ENCODE results near the gene CA10.

The CA10 gene

DNA sequence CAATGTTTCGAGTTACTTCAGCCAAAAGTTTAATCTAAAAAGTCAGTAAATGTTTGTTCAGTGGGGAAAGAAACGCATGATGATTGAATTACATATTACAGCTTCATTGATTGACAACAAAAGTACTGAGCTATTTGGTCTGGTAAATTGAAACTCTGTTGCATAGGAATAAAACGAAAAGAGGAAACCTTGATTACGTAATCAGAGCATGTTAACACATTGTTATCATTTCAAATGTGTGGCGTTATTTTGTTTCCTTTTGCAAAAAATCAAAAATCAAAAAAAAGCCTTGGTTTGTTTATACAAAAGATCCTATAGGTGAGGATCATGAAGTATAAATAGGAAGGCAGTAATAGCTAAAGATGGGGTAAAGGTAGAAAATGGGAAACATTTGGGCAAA lies 19.5 kb upstream of the CA10 start:
- H3K9ac ChIP-seq (ENCODE audit: low read length) = no peak overlapping the region
- H3K9me2 ChIP-seq (replicated peaks; ENCODE audit: insufficient read depth, low read length) = no peaks in the 10 kb centered on the region
- H3K36me3 ChIP-seq (ENCODE audit: low read length) = no peaks in the 10 kb centered on the region
- no peaks in the 10 kb centered on the region for H4K20me1 ChIP-seq (ENCODE audit: low read depth, low read length)
- H3K4me2 ChIP-seq (ENCODE audit: low read depth, low read length, poor library complexity, severe bottlenecking) = no peak overlapping the region
- H3K79me2 ChIP-seq (ENCODE audit: insufficient read depth, low read length) = no peaks in the 10 kb centered on the region
- H2AFZ ChIP-seq (ENCODE audit: low read depth, low read length, severe bottlenecking) = no peak overlapping the region
- H3K27me3 ChIP-seq (ENCODE audit: low read length) = no peaks in the 10 kb centered on the region
- H3K4me3 ChIP-seq (ENCODE audit: insufficient read depth, low read length, poor library complexity, severe bottlenecking) = no peak overlapping the region
- no peaks in the 10 kb centered on the region for H3F3A ChIP-seq (ENCODE audit: insufficient read depth)
- no peak for TF ChIP-seq EZH2phosphoT487 (conservative IDR thresholded peaks at IDR 0.05; ENCODE audit: low read length)
- TF ChIP-seq, protein P1, sequence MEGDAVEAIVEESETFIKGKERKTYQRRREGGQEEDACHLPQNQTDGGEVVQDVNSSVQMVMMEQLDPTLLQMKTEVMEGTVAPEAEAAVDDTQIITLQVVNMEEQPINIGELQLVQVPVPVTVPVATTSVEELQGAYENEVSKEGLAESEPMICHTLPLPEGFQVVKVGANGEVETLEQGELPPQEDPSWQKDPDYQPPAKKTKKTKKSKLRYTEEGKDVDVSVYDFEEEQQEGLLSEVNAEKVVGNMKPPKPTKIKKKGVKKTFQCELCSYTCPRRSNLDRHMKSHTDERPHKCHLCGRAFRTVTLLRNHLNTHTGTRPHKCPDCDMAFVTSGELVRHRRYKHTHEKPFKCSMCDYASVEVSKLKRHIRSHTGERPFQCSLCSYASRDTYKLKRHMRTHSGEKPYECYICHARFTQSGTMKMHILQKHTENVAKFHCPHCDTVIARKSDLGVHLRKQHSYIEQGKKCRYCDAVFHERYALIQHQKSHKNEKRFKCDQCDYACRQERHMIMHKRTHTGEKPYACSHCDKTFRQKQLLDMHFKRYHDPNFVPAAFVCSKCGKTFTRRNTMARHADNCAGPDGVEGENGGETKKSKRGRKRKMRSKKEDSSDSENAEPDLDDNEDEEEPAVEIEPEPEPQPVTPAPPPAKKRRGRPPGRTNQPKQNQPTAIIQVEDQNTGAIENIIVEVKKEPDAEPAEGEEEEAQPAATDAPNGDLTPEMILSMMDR (IDR thresholded peaks at IDR 0.05; ENCODE audit: insufficient read depth, low read length, poor library complexity, severe bottlenecking) = no peak
- no peaks in the 10 kb centered on the region for H3K9me3 ChIP-seq (ENCODE audit: insufficient read depth, low read length)
- H3K27ac ChIP-seq (ENCODE audit: low read depth, low read length) = no peak overlapping the region

DNA sequence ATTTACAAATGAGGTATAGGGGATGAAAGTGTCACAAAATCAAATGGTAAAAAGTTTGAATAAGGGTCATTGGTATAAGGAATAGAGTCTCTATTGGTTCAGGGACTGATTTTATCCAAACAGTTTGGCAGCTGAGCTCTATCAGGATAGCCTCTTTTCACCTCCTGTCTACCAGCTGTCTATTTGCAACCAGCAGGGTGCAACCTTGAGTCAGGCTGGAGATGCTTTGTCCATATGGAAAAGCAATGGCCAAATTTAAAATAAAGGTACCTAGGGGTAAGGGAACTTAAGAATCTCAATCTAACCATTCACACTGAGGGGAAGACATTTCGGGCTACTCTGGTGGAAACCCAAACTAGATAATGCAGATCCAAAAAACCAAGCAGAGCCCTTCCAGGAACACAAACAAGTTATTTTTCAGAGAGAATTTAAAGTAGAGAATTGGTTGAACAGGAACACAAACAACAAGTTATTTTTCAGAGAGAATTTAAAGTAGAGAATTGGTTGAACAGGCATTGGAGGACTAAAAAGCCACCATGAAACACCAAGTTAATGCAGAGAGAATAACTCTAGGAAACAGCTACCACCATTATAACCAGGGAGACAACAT lies 12.6 kb upstream of the CA10 start:
- no peak overlapping the region for H3K4me3 ChIP-seq (ENCODE audit: insufficient read depth, low read length, poor library complexity, severe bottlenecking)
- no peak overlapping the region for H3K27ac ChIP-seq (ENCODE audit: low read depth, low read length)
- H4K20me1 ChIP-seq (ENCODE audit: low read depth, low read length) = no peaks in the 10 kb centered on the region
- no peaks in the 10 kb centered on the region for H3K9me2 ChIP-seq (replicated peaks; ENCODE audit: insufficient read depth, low read length)
- H3F3A ChIP-seq (ENCODE audit: insufficient read depth) = no peaks in the 10 kb centered on the region
- H2AFZ ChIP-seq (ENCODE audit: low read depth, low read length, severe bottlenecking) = no peak overlapping the region
- TF ChIP-seq EZH2phosphoT487 (conservative IDR thresholded peaks at IDR 0.05; ENCODE audit: low read length) = no peak
- TF ChIP-seq, protein P1 (IDR thresholded peaks at IDR 0.05; ENCODE audit: insufficient read depth, low read length, poor library complexity, severe bottlenecking) = peak; percentile 28
- no peak overlapping the region for H3K9ac ChIP-seq (ENCODE audit: low read length)
- no peaks in the 10 kb centered on the region for H3K9me3 ChIP-seq (ENCODE audit: insufficient read depth, low read length)
- no peaks in the 10 kb centered on the region for H3K79me2 ChIP-seq (ENCODE audit: insufficient read depth, low read length)
- no peaks in the 10 kb centered on the region for H3K27me3 ChIP-seq (ENCODE audit: low read length)
- H3K36me3 ChIP-seq (ENCODE audit: low read length) = no peaks in the 10 kb centered on the region
- no peak overlapping the region for H3K4me2 ChIP-seq (ENCODE audit: low read depth, low read length, poor library complexity, severe bottlenecking)

DNA sequence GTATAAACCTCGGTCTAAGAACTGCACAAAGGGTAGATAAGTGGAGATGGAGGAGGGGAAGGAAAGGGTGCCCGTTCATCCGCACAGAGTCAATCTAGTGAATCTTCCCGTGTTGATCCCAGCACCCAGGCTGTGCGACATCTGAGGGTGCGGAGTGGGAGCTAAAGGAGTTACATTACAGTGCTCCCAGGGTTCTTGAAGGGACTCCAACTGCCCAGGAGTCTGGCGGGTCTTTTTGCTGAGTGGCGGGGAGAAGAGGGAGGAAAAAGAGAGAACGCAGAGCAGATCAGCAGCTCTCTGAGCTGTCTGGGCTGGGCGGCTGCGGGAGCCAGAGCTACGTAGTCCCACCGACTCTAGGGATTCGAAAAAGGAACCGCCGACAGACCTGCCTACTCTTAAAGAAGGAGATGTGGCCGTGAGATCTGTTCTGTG lies 1.6 kb upstream of the CA10 start:
- no peaks in the 10 kb centered on the region for H3K9me3 ChIP-seq (ENCODE audit: insufficient read depth, low read length)
- no peaks in the 10 kb centered on the region for H3K27me3 ChIP-seq (ENCODE audit: low read length)
- TF ChIP-seq, protein P1 (IDR thresholded peaks at IDR 0.05; ENCODE audit: insufficient read depth, low read length, poor library complexity, severe bottlenecking) = no peak
- no peak for TF ChIP-seq EZH2phosphoT487 (conservative IDR thresholded peaks at IDR 0.05; ENCODE audit: low read length)
- no peak overlapping the region for H2AFZ ChIP-seq (ENCODE audit: low read depth, low read length, severe bottlenecking)
- no peak overlapping the region for H3K4me3 ChIP-seq (ENCODE audit: insufficient read depth, low read length, poor library complexity, severe bottlenecking)
- H3K4me2 ChIP-seq (ENCODE audit: low read depth, low read length, poor library complexity, severe bottlenecking) = no peak overlapping the region
- no peaks in the 10 kb centered on the region for H4K20me1 ChIP-seq (ENCODE audit: low read depth, low read length)
- no peaks in the 10 kb centered on the region for H3K79me2 ChIP-seq (ENCODE audit: insufficient read depth, low read length)
- no peaks in the 10 kb centered on the region for H3F3A ChIP-seq (ENCODE audit: insufficient read depth)
- no peak overlapping the region for H3K27ac ChIP-seq (ENCODE audit: low read depth, low read length)
- no peak overlapping the region for H3K9ac ChIP-seq (ENCODE audit: low read length)
- no peaks in the 10 kb centered on the region for H3K36me3 ChIP-seq (ENCODE audit: low read length)
- no peaks in the 10 kb centered on the region for H3K9me2 ChIP-seq (replicated peaks; ENCODE audit: insufficient read depth, low read length)

Measured in SU-DHL-6 (cell line).